Endothelial cell (in vitro differentiated cells): ENCODE results near the gene BLACAT1. TPM values are rescaled to one million over a fixed set of nuclear protein-coding genes. Genes with fewer than 3 reads are reported as not detected.

ENCODE experiments used
- DNase-seq: peaks from one replicate; pipeline ENCODE4 v3.0.0; 2021; ENCODE audit warnings: low spot score
- H3K27ac Mint-ChIP-seq: one replicate; pipeline ENCODE4 v1.8.0; 2021; ENCODE audit warnings: mixed read lengths, inconsistent platforms; ENCODE audit not compliant: unreplicated experiment
- H3K27me3 Mint-ChIP-seq: one replicate; pipeline ENCODE4 v1.8.0; 2021; ENCODE audit warnings: mild to moderate bottlenecking, moderate library complexity, mixed read lengths, inconsistent platforms; ENCODE audit not compliant: unreplicated experiment
- H3K36me3 Mint-ChIP-seq: one replicate; pipeline ENCODE4 v1.8.0; 2021; ENCODE audit warnings: mild to moderate bottlenecking, low read depth, mixed read lengths, inconsistent platforms; ENCODE audit not compliant: unreplicated experiment
- H3K4me1 Mint-ChIP-seq: one replicate; pipeline ENCODE4 v1.8.0; 2021; ENCODE audit warnings: mild to moderate bottlenecking, mixed read lengths, inconsistent platforms; ENCODE audit not compliant: unreplicated experiment
- H3K4me3 Mint-ChIP-seq: one replicate; pipeline ENCODE4 v1.8.0; 2021; ENCODE audit warnings: mild to moderate bottlenecking, mixed read lengths, inconsistent platforms; ENCODE audit not compliant: unreplicated experiment
- H3K9me3 Mint-ChIP-seq: one replicate; pipeline ENCODE4 v1.8.0; 2021; ENCODE audit warnings: mixed read lengths, inconsistent platforms; ENCODE audit not compliant: unreplicated experiment
- CTCF ChIP-seq: fragments of 200-600 bp; sonication (generic); IDR thresholded peaks from one replicate; pipeline ENCODE4 v1.5.0; 2021; ENCODE audit warnings: antibody characterized with exemption; ENCODE audit not compliant: unreplicated experiment
- total RNA-seq: library from RNA; stranded (reverse); fragmentation: NEBNext Ultra II Directional; extraction: Animal tissue kit (Norgen Biotek cat#: 25700); gene quantifications from one replicate; pipeline ENCODE4 v1.2.1, GENCODE V29; 2021; ENCODE audit not compliant: unreplicated experiment

The BLACAT1 gene
- total RNA-seq, 1 donor from 2014 or later: 2.2 TPM

GRCh38 chr1:205502111-205502810 lies 46.4 kb upstream of the BLACAT1 start:
- Mint-ChIP-seq H3K4me1 (peaks cover 3% of the 10 kb centered on the region), H3K9me3 (no peaks in the 10 kb centered on the region), H3K36me3 (no peaks in the 10 kb centered on the region), H3K4me3 (no peak overlapping the region), H3K27ac (no peak overlapping the region), H3K27me3 (peaks cover 15% of the 10 kb centered on the region)
- no peak for DNase-seq
- no peak for TF ChIP-seq CTCF

GRCh38 chr1:205500240-205501233 lies 44.7 kb upstream of the BLACAT1 start:
- Mint-ChIP-seq H3K27ac (no peak overlapping the region), H3K4me3 (no peak overlapping the region), H3K9me3 (no peaks in the 10 kb centered on the region), H3K4me1 (peaks cover 3% of the 10 kb centered on the region), H3K27me3 (peaks cover 7% of the 10 kb centered on the region), H3K36me3 (no peaks in the 10 kb centered on the region)
- TF ChIP-seq CTCF: no peak
- DNase-seq: no peak

GRCh38 chr1:205499789-205500188 lies 43.9 kb upstream of the BLACAT1 start:
- no peak for DNase-seq
- Mint-ChIP-seq H3K36me3 (no peaks in the 10 kb centered on the region), H3K9me3 (no peaks in the 10 kb centered on the region), H3K4me1 (peaks cover 7% of the 10 kb centered on the region), H3K27me3 (peaks cover 7% of the 10 kb centered on the region), H3K4me3 (no peak overlapping the region), H3K27ac (no peak overlapping the region)
- TF ChIP-seq CTCF: no peak

DNA sequence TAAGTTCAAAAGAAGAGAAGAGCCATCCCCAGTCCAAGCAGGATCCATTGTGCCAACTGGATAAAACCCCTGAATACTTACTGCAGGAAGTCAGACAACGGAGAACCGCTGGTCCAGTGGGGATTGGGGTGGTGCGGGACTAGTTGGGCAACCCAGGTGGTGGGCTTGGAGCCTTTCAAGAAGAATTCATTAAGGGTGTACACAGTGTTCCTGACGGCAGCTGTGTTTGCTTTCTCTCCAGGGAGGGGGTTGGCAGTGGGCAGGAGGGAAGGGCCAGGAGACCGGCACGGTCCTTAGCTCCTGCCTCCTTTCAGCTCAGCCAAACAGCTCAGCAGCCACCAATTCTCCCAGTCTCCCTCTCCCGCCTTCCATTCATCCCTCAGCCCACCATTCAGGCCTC lies 41.5 kb upstream of the BLACAT1 start:
- no peak for DNase-seq
- H3K36me3 Mint-ChIP-seq: no peaks in the 10 kb centered on the region
- no peak overlapping the region for H3K27ac Mint-ChIP-seq
- H3K4me1 Mint-ChIP-seq: peaks cover 7% of the 10 kb centered on the region
- no peak overlapping the region for H3K4me3 Mint-ChIP-seq
- H3K9me3 Mint-ChIP-seq: no peaks in the 10 kb centered on the region
- H3K27me3 Mint-ChIP-seq: peaks cover 5% of the 10 kb centered on the region
- no peak for TF ChIP-seq CTCF
